HG02571 (cell line): ENCODE measurements around the gene PKIB.
"Not testable (repeated sequence)": the region's sequence is repeated elsewhere in the genome, so short reads cannot be mapped to it uniquely, and the experiment has no call there.

Experiments used
- ATAC-seq: cut with Tn5 transposase; IDR thresholded peaks from one replicate; pipeline ENCODE4 v1.9.1; 2021; ENCODE audit warnings: mild to moderate bottlenecking, moderate library complexity; ENCODE audit not compliant: unreplicated experiment

Gene PKIB

GRCh38 chr6:122609881-122610689 is at the start of gene PKIB:
Gene PKIB (plus strand): TSS chr6:122610405. CDS start chr6:122717795, 107,390 bp downstream.
- ATAC-seq = peak; percentile 88

GRCh38 chr6:122563364-122564052 is 46.7 kb upstream of the PKIB start:
- ATAC-seq = no peak

DNA sequence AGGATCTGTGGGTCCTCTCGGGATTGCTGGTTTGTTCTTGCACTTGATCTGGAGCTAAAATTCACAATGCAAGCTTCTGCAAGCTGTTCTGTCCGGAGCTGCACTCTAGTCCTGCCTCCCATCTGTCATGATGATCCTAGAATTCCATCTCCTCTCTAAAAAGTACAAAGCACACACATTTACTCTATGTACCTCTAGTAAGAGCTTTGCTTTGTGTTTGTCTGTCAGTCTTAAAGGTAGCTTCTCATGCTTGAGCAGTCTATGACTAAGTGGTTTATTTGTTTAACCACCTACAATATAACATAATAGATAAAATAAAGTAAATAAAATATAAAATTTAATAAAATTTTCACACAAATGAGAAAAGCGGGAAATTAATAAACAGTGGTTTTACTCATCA is 46.0 kb upstream of the PKIB start:
- ATAC-seq = no peak

DNA sequence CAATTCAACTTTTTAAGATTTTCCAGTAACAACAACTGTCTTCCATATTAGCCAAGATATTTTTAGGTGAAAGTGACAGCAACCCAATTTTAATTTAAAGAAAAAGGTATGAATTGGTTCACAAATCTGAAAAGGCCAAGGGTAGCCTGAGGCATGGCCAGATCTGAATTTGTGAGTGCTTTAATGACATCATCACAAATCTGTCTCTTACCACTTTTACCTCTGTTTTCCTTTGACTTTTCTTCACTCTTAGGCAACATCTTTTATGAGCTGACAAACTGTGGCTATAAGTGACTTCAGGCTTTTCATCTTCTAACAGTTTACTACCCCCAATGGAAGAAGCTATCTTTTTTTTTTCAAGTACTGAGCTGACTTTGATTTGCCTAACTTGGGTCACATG is 44.5 kb upstream of the PKIB start:
- no peak for ATAC-seq

DNA sequence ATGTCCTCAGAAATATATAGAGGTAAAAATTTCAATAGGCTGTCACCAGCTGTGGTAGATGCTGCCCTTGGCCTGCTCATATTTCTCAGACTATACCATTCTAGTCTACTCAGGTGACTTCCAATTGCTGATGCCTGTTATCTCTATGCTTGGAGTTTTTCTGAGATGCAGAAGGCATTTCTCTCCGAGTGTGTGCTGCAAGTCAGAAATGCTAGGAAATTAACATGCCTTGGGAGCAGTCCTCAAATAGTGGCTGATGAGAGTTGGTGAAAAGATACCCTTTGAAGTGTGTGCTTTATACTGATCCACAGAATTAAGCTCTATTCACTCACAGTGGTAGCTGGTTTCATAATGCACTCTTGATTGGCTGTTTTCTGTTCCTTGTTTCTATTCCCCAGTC is 43.2 kb upstream of the PKIB start:
- no peak for ATAC-seq

- ATAC-seq = no peak
These were observed 41.9 kb upstream of the PKIB start for GRCh38 chr6:122568350-122568749.

GRCh38 chr6:122568797-122569221 is 41.4 kb upstream of the PKIB start:
- no peak for ATAC-seq

DNA sequence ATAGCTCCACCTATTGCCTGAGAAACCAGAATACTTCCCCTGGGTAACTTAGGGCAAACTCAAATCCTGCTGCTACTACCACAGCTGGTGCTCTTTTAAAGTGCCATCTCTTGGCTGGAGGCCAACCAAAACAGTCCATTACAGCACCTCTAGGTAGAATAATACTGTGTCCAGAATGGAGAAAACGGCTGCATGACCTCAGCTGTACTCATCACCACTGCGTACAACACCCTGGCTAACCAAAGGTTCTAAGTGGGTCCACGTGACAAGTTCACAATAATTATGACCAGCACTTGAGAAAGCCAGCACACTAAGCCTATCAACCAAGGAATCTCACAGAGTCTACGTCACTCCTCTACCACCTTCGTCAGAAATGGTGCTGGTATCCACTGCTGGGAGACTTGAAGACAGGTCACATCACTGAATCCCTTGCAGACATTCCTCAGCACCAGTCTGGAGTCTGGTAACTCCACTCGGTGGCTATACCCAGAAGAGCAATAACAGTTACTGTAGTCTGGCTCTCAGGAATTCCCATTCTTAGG is 40.9 kb upstream of the PKIB start:
- ATAC-seq = no peak

DNA sequence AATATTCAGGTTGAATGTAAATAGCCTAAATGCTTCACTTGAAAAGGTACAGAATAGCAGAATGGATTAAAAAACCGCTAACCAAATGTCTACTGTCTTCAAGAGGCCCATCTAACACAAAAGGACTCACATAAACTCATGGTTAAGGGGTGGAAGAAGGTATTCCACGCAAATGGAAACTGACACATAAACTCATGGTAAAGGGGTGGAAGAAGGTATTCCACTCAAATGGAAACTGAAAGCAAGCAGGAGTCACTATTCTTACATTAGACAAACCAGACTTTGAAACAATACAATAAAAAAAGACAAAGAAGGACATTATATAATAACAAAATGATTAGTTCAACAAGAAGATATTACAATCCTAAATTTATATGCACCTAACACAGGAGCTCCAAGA is 38.3 kb upstream of the PKIB start:
- no peak for ATAC-seq

DNA sequence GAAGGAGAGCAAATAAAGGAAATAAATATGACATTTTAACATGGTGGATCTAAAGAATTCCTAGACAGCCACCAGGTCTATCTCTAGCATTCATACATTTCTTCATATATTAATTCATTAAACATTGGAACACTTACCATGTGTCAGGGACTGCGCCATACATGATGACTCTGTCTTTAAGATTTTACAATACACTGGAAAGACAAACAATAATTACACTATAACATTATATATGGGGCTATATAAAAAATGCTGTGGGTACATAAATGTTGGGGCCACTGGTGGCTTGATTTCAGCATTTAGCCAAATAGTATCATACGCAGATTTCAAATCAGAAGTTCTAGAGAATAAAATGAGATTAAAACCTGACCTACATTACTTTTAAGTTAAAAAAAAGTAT is 33.3 kb upstream of the PKIB start:
- no peak for ATAC-seq

DNA sequence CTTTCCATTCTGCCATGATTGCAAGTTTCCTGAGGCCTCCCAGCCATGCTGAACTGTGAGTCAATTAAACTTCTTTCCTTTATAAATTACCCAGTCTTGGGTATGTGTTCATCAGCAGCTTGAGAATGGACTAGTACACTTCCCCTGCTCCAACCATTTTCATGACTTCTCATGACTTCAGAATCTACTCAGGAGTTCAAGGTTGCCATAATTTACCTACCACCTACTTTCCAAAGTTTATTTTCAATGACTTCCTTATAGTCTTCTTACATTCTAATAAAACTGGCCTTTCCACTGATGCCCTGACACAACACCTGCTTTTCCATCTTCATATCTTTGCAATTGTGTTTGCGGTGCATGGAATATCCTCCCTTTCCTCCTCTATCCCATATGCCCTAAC is 31.2 kb upstream of the PKIB start:
- no peak for ATAC-seq

- no peak for ATAC-seq
These were observed 29.5 kb upstream of the PKIB start for GRCh38 chr6:122580737-122581136.

DNA sequence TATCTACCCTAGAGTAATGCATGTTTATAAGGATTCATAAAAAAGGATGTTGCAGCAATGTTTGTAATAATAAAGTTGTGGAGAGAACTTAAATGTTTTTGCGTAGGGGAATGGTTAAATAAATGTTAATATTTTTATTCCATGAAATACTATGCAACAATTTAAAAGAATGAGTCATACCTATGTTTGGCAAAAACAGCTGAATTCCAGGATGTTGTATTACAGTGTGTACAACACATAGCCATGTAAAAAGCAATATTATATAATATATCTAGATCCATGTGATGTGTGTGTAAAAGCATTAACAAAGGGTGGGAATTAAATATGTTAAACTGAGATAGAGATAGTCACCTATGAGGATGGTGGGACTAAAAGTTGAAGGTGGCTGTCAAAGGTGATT is 21.1 kb upstream of the PKIB start:
- ATAC-seq = no peak

DNA sequence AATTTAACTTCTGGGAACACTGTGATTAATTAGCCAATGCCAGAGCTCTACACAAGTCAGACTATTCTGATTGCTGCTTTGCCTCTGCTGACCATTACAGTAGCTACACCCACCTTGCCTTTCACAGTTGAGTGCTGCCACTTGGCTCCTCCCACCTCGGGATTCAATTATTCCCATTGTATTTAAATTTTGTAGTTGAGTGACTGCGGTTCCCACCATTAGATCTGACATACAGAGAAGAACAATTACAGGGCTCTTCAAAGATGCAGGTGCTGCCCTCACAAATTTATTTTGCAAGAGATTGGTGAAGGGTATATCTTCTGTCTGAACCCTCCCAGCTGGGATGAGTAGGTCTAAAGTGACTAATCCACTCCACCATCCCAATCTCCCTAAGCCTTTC is 11.9 kb upstream of the PKIB start:
- not testable (repeated sequence) for ATAC-seq

DNA sequence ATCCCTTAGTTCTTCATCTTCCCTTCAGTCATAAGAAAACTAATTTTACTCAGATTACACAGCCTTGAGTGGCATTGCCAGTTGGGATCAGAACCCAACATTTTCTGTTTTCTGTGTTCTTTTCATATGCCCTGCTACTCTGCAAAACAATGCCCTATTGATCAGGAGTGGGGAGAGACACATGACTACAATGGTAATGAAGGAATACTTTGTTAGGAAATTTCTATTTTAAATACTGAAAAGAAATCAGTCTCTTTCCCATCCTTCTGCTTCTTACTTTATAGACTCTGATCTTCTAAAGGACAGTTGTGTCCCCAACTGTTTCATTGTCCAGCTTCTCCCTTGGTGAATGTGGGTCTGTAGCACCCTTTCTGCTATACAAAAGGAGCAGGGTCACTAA is 5.5 kb upstream of the PKIB start:
- ATAC-seq = no peak

GRCh38 chr6:122610690-122611455 is 668 bp downstream of the PKIB start:
- peak; percentile 40 for ATAC-seq

- no peak for ATAC-seq
These were observed 2.6 kb downstream of the PKIB start for GRCh38 chr6:122612838-122613237.

DNA sequence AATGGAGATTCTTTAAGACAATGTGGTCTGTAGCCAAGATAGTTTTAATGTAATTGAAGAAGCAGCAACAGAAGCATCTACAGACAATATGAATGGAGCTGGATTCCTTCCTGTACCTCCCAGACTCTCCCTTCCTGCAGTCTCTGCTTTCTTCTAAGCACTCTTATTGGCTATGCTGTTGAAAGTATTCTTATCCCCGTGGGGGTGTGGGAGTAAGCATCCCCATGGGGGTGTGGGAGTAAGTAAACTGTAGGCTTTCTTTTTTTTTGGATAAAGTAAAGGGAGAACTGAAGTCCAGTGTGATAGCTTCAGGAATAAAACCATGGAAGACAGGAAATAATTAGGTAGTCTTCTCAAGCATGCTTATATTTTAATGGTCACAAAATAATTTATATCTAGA is 4.1 kb downstream of the PKIB start:
- no peak for ATAC-seq

DNA sequence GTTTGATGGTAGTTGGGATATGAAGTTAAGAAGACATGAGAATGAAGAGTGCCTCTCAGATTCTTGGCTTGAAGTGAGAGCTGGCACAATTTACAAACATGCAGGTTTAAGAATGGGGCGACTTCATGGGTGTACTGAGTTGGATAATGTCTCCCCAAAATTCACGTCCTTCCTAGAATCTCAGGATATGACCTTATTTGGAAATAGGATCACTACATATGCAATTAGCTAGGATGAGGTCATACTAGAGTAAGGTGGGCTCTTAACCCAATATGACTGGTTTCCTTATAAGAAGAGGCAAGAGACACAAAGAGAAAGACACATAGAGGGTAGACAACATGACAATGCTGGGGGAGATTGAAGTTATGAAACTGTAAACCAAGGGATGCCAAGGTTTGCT is 5.2 kb downstream of the PKIB start:
- ATAC-seq = no peak

- no peak for ATAC-seq
These were observed 6.7 kb downstream of the PKIB start for GRCh38 chr6:122616877-122617276.

GRCh38 chr6:122619309-122619708 is 9.1 kb downstream of the PKIB start:
- ATAC-seq = no peak
